Activated CD8-positive, alpha-beta T cell treated with anti-CD3 and anti-CD28 coated beads for 36 hours (primary cell): ENCODE measurements around the gene SLC30A1. TPM values are rescaled to one million over a fixed set of nuclear protein-coding genes. Genes with fewer than 3 reads are reported as not detected.
A peak's percentile ranks its signal among the peaks of the same experiment; 100 is the strongest.

Experiments
- ATAC-seq: fragments of 200-7000 bp; cut with Tn5 transposase; one replicate; pipeline ENCODE4 v1.10.0; 2021; ENCODE audit warnings: mild to moderate bottlenecking, moderate library complexity
- CTCF ChIA-PET: fragments of 350-600 bp; sonication (Branson Sonifier 250); formaldehyde crosslinking; loops from one replicate; lab custom pipeline; 2021; ENCODE audit warnings: antibody characterized with exemption; lab: Charles Lee
- POLR2A ChIA-PET: fragments of 350-600 bp; sonication (Branson Sonifier 250); formaldehyde crosslinking; loops from one replicate; lab custom pipeline; 2021; ENCODE audit warnings: antibody characterized with exemption; lab: Charles Lee
- DNase-seq: peaks from one replicate; pipeline ENCODE4 v3.0.0-alpha.2; 2020
- H3K27ac Mint-ChIP-seq: one replicate; pipeline ENCODE4 v1.8.0; 2021; ENCODE audit warnings: mild to moderate bottlenecking, mixed read lengths
- H3K27me3 Mint-ChIP-seq: one replicate; pipeline ENCODE4 v1.8.0; 2021; ENCODE audit warnings: mixed read lengths
- H3K36me3 Mint-ChIP-seq: one replicate; pipeline ENCODE4 v1.8.0; 2021; ENCODE audit warnings: low read depth, mixed read lengths
- H3K4me1 Mint-ChIP-seq: one replicate; pipeline ENCODE4 v1.8.0; 2021; ENCODE audit warnings: low read depth, mixed read lengths
- H3K4me3 Mint-ChIP-seq: one replicate; pipeline ENCODE4 v1.8.0; 2021; ENCODE audit warnings: mild to moderate bottlenecking, moderate library complexity, mixed read lengths
- H3K9me3 Mint-ChIP-seq: one replicate; pipeline ENCODE4 v1.8.0; 2021; ENCODE audit warnings: mixed read lengths
- intact Hi-C: fragments of 100-400 bp; cut with micrococcal nuclease; formaldehyde crosslinking; loops from one replicate; pipeline ENCODE4 v1.10.0; 2022
- total RNA-seq, 2 experiments: library from RNA; stranded (reverse); gene quantifications; one replicate each; pipeline ENCODE4 v1.2.3, GENCODE V29; 2021
- TF ChIP-seq, protein P1 (sequence below): fragments of 200-600 bp; IDR thresholded peaks from one replicate; pipeline ENCODE4 v1.8.0; 2022; ENCODE audit warnings: antibody characterized with exemption, mild to moderate bottlenecking

SLC30A1 gene
- total RNA-seq, 2 experiments from 2014 or later, result 6.2 to 7.2 TPM

DNA sequence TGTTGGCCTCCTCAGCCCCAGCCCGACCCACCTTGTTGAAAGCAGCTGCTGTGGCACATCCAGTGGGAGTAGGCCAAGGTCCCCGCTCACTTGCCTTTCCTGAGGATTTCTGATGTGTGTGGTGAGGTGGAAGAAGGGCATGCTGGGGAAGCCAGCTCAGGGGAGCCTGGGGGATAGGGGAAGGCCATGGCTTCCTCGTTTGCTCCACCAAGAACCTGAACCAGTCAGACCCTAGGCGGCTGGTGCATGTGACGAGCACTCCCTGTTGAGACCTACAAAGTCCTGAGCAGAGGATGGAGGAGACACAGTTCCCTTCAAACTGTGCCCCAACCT is 38.0 kb upstream of the SLC30A1 start:
- CTCF ChIA-PET, result no interaction called here
- Mint-ChIP-seq H3K4me3 (no peak overlapping the region), H3K4me1 (no peaks in the 10 kb centered on the region), H3K9me3 (no peaks in the 10 kb centered on the region), H3K36me3 (no peaks in the 10 kb centered on the region), H3K27ac (no peak overlapping the region), H3K27me3 (no peaks in the 10 kb centered on the region)
- POLR2A ChIA-PET, result interaction anchor here (1.1 kb wide), 1 partner anchor 21 kb away, joined by 3 read pairs; no protein-coding TSS in a partner anchor
- intact Hi-C loops, result no loop called here
- TF ChIP-seq, protein P1, sequence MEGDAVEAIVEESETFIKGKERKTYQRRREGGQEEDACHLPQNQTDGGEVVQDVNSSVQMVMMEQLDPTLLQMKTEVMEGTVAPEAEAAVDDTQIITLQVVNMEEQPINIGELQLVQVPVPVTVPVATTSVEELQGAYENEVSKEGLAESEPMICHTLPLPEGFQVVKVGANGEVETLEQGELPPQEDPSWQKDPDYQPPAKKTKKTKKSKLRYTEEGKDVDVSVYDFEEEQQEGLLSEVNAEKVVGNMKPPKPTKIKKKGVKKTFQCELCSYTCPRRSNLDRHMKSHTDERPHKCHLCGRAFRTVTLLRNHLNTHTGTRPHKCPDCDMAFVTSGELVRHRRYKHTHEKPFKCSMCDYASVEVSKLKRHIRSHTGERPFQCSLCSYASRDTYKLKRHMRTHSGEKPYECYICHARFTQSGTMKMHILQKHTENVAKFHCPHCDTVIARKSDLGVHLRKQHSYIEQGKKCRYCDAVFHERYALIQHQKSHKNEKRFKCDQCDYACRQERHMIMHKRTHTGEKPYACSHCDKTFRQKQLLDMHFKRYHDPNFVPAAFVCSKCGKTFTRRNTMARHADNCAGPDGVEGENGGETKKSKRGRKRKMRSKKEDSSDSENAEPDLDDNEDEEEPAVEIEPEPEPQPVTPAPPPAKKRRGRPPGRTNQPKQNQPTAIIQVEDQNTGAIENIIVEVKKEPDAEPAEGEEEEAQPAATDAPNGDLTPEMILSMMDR, result no peak
- no peak for ATAC-seq
- DNase-seq, result no peak

DNA sequence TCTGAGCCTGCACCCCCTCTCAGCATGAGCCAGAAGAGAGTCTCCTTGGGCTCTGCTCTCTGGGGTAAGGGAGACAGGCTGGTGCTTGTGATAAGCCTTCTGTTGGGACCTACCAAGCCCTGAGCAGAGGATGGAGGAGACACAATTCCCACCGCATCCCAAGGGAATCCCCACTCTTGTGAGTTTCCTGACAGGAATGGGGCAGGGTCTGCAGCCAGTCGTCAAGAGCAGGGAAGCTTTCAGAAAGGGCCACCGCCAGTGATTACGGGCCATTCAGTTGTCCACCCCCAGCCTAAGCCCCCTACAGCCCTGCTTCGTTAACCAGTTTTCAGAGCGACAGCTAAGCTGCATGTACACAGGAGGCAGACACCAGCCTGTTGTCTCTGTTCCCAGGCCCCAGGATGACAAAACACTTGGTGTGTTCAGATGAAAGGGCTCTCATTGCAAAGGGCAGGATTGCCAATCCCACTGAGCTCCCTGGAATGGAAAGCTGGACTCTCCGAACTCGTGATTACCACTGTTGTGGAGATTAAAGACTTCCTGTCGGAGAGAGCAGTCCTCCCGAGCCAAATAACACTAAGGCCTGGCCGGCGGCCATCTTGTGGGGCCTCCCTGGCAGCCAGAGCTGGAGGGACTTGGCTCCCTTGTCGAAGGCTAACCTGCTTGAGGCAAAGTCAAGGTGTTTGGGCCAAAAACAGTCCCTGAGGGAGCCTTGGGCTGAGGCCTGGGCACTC is 37.4 kb upstream of the SLC30A1 start:
- TF ChIP-seq, protein P1, result no peak
- Mint-ChIP-seq H3K36me3 (no peaks in the 10 kb centered on the region), H3K4me1 (no peaks in the 10 kb centered on the region), H3K27ac (no peak overlapping the region), H3K27me3 (no peaks in the 10 kb centered on the region), H3K4me3 (no peak overlapping the region), H3K9me3 (no peaks in the 10 kb centered on the region)
- DNase-seq (no peak), ATAC-seq (no peak)
- intact Hi-C loops, result no loop called here
- CTCF ChIA-PET, result no interaction called here
- POLR2A ChIA-PET, result interaction anchor here (1.1 kb wide), 1 partner anchor 20 kb away, joined by 3 read pairs; no protein-coding TSS in a partner anchor

- Mint-ChIP-seq H3K4me1 (no peaks in the 10 kb centered on the region), H3K27me3 (no peaks in the 10 kb centered on the region), H3K9me3 (no peaks in the 10 kb centered on the region), H3K27ac (no peak overlapping the region), H3K36me3 (no peaks in the 10 kb centered on the region), H3K4me3 (no peak overlapping the region)
- TF ChIP-seq, protein P1, result no peak
- DNase-seq (no peak), ATAC-seq (no peak)
- CTCF ChIA-PET, result no interaction called here
- intact Hi-C loops, result no loop called here
- POLR2A ChIA-PET, result no interaction called here
These were observed 35.7 kb upstream of the SLC30A1 start for GRCh38 chr1:211614615-211615014.

DNA sequence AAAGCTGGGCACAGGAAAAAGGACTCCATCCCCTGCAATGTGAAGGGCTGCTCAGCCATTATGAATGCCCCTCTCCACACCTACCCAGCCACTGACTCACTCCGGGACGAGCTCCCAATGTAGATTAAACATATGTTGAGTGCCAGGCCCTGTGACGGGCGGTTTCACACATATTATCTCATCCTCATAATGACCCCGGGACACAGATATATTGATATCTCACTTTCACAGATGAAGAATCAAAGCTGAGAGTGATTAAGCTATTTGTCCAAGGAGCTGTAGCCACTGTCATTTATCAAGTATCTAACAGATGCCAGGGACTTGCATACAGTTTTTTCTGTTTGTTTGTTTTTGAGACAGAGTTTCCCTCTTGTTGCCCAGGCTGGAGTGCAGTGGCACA is 35.0 kb upstream of the SLC30A1 start:
- no peak overlapping the region for H3K27ac Mint-ChIP-seq
- TF ChIP-seq, protein P1, result no peak
- intact Hi-C loops, result no loop called here
- H3K4me1 Mint-ChIP-seq, result no peaks in the 10 kb centered on the region
- ChIA-PET CTCF (no interaction called here), POLR2A (no interaction called here)
- no peaks in the 10 kb centered on the region for H3K36me3 Mint-ChIP-seq
- DNase-seq, result no peak
- H3K27me3 Mint-ChIP-seq, result no peaks in the 10 kb centered on the region
- no peak overlapping the region for H3K4me3 Mint-ChIP-seq
- ATAC-seq, result no peak
- no peaks in the 10 kb centered on the region for H3K9me3 Mint-ChIP-seq

DNA sequence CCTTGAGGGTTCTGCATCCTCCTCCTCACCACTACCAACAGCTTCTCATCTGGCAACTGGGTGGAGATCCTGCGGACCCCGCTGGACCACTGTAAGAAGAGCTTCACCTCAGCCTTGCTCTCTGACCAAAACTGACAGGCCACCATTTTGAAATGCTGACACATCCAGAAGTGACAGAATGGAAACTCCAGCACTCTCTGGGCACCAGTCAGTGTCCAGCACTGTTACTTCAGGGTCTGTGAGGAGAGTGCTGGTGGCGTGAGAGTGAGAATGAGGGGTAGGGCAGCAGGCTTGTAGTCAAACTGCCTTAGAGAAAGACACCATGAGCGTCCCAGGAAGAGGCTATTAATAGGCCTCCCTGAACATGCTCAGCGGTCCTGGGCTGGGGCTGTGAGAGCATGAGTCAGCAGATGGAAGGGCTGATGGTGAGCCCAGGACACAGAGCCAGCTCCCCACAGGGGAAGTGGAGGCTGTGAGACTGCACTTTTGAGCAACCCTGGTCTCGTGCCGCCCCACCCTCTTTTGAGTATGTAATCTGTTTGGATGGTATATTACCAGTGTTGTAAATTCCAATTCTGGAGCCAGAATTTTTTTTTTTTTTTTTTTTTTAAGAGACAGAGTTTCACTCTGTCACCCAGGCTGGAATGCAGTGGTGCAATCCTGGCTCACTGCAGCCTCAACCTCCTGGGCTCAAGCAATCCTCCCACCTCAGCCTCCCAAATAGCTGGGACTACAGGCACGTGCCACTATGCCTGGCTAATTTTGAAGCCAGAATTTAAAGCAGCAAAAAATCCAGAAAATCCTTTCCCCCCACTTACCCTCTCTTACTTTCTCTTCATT is 34.4 kb upstream of the SLC30A1 start:
- POLR2A ChIA-PET, result interaction anchor here (0.6 kb wide), 1 partner anchor 422 kb away, joined by 3 read pairs; the partner anchor contains the start of gene DTL
- intact Hi-C loops, result no loop called here
- Mint-ChIP-seq H3K27ac (no peak overlapping the region), H3K36me3 (no peaks in the 10 kb centered on the region), H3K4me1 (no peaks in the 10 kb centered on the region), H3K27me3 (no peaks in the 10 kb centered on the region), H3K4me3 (no peak overlapping the region), H3K9me3 (no peaks in the 10 kb centered on the region)
- TF ChIP-seq, protein P1, result no peak
- CTCF ChIA-PET, result no interaction called here
- peak; percentile 42 for ATAC-seq
- DNase-seq, result no peak
